Measurements from ENCODE around the gene PHACTR1. TPM values are rescaled to one million over a fixed set of nuclear protein-coding genes. Genes with fewer than 3 reads are reported as not detected.

Gene PHACTR1
- total RNA-seq, 1 experiment from 2014 or later, result 15.5 TPM

GRCh38 chr6:13262302-13263230 is 546.0 kb downstream of the PHACTR1 start:
- DNase-seq (ENCODE audit: low spot score) (no peak), ATAC-seq (no peak)
- H3K27ac Mint-ChIP-seq, result no peak overlapping the region
- H3K27me3 Mint-ChIP-seq (ENCODE audit: low read depth), result no peaks in the 10 kb centered on the region
- ChIA-PET CTCF (interaction anchor here (1.6 kb wide), 1 partner anchor 16 kb away, joined by 4 read pairs; no protein-coding TSS in a partner anchor), POLR2A (no interaction called here)
- peaks cover 10% of the 10 kb centered on the region for H3K4me1 Mint-ChIP-seq
- TF ChIP-seq ZNF219 (CRISPR knock-in tag; IDR thresholded peaks at IDR 0.05; ENCODE audit: borderline replicate concordance) (no peak), CREB1 (CRISPR knock-in tag; IDR thresholded peaks at IDR 0.05) (no peak), SMAD4 (CRISPR knock-in tag; IDR thresholded peaks at IDR 0.05) (no peak), TP53 (CRISPR knock-in tag; IDR thresholded peaks at IDR 0.05) (no peak), TEAD4 (CRISPR knock-in tag; IDR thresholded peaks at IDR 0.05) (no peak), NR2C2 (CRISPR knock-in tag; IDR thresholded peaks at IDR 0.05) (no peak), CBFB (CRISPR knock-in tag; IDR thresholded peaks at IDR 0.05; ENCODE audit: low read depth) (no peak), CREM (CRISPR knock-in tag; IDR thresholded peaks at IDR 0.05) (no peak), KAT7 (CRISPR knock-in tag; IDR thresholded peaks at IDR 0.05; ENCODE audit: borderline replicate concordance) (no peak), GTF2I (CRISPR knock-in tag; conservative IDR thresholded peaks at IDR 0.05) (no peak), JAZF1 (CRISPR knock-in tag; IDR thresholded peaks at IDR 0.05) (no peak), SOX15 (CRISPR knock-in tag; IDR thresholded peaks at IDR 0.05) (no peak), FOXJ3 (CRISPR knock-in tag; IDR thresholded peaks at IDR 0.05; ENCODE audit: borderline replicate concordance) (no peak), ATF1 (CRISPR knock-in tag; IDR thresholded peaks at IDR 0.05) (no peak), ZNF263 (CRISPR knock-in tag; IDR thresholded peaks at IDR 0.05; ENCODE audit: low read depth) (no peak), PRRX2 (CRISPR knock-in tag; IDR thresholded peaks at IDR 0.05) (no peak)
- TF ChIP-seq, protein P1, sequence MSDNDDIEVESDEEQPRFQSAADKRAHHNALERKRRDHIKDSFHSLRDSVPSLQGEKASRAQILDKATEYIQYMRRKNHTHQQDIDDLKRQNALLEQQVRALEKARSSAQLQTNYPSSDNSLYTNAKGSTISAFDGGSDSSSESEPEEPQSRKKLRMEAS (CRISPR knock-in tag; IDR thresholded peaks at IDR 0.05), result no peak
- TF ChIP-seq, protein P2, sequence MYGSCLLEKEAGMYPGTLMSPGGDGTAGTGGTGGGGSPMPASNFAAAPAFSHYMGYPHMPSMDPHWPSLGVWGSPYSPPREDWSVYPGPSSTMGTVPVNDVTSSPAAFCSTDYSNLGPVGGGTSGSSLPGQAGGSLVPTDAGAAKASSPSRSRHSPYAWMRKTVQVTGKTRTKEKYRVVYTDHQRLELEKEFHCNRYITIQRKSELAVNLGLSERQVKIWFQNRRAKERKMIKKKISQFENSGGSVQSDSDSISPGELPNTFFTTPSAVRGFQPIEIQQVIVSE (CRISPR knock-in tag; IDR thresholded peaks at IDR 0.05; ENCODE audit: borderline replicate concordance), result no peak
- TF ChIP-seq, protein P3, sequence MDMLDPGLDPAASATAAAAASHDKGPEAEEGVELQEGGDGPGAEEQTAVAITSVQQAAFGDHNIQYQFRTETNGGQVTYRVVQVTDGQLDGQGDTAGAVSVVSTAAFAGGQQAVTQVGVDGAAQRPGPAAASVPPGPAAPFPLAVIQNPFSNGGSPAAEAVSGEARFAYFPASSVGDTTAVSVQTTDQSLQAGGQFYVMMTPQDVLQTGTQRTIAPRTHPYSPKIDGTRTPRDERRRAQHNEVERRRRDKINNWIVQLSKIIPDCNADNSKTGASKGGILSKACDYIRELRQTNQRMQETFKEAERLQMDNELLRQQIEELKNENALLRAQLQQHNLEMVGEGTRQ (CRISPR knock-in tag; IDR thresholded peaks at IDR 0.05), result no peak
- TF ChIP-seq, protein P4, sequence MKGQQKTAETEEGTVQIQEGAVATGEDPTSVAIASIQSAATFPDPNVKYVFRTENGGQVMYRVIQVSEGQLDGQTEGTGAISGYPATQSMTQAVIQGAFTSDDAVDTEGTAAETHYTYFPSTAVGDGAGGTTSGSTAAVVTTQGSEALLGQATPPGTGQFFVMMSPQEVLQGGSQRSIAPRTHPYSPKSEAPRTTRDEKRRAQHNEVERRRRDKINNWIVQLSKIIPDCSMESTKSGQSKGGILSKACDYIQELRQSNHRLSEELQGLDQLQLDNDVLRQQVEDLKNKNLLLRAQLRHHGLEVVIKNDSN (CRISPR knock-in tag; IDR thresholded peaks at IDR 0.05), result no peak
- no peak overlapping the region for H3K4me3 Mint-ChIP-seq
- H3K36me3 Mint-ChIP-seq, result peaks cover 16% of the 10 kb centered on the region
- H3K9me3 Mint-ChIP-seq, result peaks cover 16% of the 10 kb centered on the region

- Mint-ChIP-seq H3K27me3 (ENCODE audit: low read depth) (no peaks in the 10 kb centered on the region), H3K4me3 (no peak overlapping the region), H3K27ac (no peak overlapping the region), H3K4me1 (peaks cover 10% of the 10 kb centered on the region), H3K9me3 (peaks cover 14% of the 10 kb centered on the region), H3K36me3 (peaks cover 14% of the 10 kb centered on the region)
- POLR2A ChIA-PET, result no interaction called here
- DNase-seq (ENCODE audit: low spot score) (no peak), ATAC-seq (no peak)
- CTCF ChIA-PET, result interaction anchor here (1.6 to 1.7 kb wide), 2 partner anchors 13 to 15 kb away, joined by 4 read pairs; no protein-coding TSS in a partner anchor
- no peak for TF ChIP-seq ATF1 (CRISPR knock-in tag; IDR thresholded peaks at IDR 0.05)
- TF ChIP-seq FOXP1 (CRISPR knock-in tag; IDR thresholded peaks at IDR 0.05; ENCODE audit: borderline replicate concordance), result no peak
- no peak for TF ChIP-seq ZBTB21 (CRISPR knock-in tag; IDR thresholded peaks at IDR 0.05; ENCODE audit: borderline replicate concordance)
- TF ChIP-seq ZNF512 (CRISPR knock-in tag; IDR thresholded peaks at IDR 0.05; ENCODE audit: borderline replicate concordance), result no peak
- no peak for TF ChIP-seq TCF7 (CRISPR knock-in tag; IDR thresholded peaks at IDR 0.05; ENCODE audit: low read depth)
- no peak for TF ChIP-seq NFYB (CRISPR knock-in tag; conservative IDR thresholded peaks at IDR 0.05; ENCODE audit: low read depth)
- TF ChIP-seq EMX1 (CRISPR knock-in tag; IDR thresholded peaks at IDR 0.05), result no peak
These were observed 547.1 kb downstream of the PHACTR1 start for GRCh38 chr6:13263669-13264068.

Measured in WTC11 (cell line).